Measurements from ENCODE around the gene RIPOR2.

DNA sequence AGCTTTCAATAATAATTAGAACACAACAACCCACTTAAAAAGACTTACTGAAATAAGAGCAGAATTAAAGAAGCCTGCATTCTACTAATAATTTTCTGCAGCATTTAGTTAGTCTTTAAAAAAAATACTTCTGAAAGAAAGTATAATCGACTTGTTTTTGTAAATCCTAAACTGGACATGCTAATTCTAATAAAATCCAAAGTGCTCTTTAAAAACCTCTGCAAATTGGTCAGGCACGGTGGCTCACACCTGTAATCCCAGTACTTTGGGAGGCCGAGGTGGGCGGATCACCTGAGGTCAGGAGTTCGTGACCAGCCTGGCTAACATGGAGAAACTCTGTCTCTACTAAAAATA lies 79.5 kb downstream of the RIPOR2 start:
- TF ChIP-seq, protein P1, sequence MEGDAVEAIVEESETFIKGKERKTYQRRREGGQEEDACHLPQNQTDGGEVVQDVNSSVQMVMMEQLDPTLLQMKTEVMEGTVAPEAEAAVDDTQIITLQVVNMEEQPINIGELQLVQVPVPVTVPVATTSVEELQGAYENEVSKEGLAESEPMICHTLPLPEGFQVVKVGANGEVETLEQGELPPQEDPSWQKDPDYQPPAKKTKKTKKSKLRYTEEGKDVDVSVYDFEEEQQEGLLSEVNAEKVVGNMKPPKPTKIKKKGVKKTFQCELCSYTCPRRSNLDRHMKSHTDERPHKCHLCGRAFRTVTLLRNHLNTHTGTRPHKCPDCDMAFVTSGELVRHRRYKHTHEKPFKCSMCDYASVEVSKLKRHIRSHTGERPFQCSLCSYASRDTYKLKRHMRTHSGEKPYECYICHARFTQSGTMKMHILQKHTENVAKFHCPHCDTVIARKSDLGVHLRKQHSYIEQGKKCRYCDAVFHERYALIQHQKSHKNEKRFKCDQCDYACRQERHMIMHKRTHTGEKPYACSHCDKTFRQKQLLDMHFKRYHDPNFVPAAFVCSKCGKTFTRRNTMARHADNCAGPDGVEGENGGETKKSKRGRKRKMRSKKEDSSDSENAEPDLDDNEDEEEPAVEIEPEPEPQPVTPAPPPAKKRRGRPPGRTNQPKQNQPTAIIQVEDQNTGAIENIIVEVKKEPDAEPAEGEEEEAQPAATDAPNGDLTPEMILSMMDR (IDR thresholded peaks at IDR 0.05; ENCODE audit: low read depth, low read length) = no peak
- no peak for TF ChIP-seq EZH2phosphoT487 (IDR thresholded peaks at IDR 0.05; ENCODE audit: low read depth)

All from OCI-LY3 (cell line).